Islet precursor cell (in vitro differentiated cells): ENCODE data around the gene ANKS6.

Experiments
- DNase-seq: peaks from one replicate; pipeline ENCODE4 v3.0.0-alpha.2; 2018

The ANKS6 gene

DNA sequence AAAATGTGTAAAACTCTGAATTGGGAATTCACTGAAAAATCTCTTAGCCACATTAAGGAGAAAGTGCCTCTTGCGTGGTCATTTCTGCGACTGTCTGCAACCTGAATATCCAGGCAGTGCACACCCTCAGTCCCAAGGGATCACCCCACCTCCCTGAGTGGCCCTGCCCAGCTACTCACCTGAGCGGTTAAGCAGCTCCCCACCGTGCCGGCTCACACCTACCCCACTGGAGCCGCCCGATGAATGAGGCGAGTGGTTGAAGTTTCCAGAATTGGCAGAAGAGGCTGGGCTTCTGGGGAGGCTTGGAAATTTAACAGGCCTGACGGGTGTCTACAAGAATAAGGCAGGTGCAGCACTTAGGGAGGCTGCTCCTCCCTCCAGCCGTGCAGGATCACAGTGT lies 25.6 kb downstream of the ANKS6 start:
- DNase-seq, result no peak

DNA sequence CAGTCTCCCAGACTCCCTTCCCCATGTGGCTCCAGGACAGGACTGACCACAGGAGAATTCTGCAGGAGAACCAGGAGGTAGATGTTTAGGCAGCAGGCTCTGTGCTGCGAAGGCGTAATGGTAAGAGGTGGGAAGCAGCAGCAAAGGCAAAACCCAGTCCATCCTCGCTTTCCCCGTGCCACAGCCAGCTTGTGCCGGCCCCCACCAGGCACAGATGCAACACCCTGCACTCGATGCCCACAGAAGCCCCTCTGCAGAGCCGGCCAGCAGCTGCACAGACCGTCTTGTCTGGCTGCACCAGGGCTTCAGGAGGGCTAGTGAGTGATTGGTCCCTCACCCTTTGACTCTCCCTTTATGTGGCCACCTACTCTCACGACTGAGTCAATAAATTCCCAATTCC lies 28.0 kb downstream of the ANKS6 start:
- no peak for DNase-seq

DNA sequence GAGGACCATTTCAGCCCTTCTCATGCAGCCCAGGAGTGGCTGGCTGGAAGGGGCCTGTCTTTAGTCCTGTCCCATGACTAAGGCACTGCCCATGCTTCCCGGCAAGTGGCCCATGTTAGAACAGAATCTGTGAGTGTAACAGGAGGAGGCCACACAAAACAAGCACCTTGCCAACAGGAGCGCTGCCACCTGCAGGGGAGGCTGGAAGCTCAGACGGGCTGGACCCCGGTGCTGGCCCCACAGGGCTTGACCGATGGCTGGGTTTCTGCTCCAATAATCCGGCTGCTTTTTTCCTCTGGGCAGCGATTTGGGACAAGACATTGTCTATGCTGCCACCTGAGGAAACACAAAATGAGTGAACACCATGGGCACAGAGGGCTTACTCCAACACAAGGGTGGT lies 28.4 kb downstream of the ANKS6 start:
- no peak for DNase-seq

DNA sequence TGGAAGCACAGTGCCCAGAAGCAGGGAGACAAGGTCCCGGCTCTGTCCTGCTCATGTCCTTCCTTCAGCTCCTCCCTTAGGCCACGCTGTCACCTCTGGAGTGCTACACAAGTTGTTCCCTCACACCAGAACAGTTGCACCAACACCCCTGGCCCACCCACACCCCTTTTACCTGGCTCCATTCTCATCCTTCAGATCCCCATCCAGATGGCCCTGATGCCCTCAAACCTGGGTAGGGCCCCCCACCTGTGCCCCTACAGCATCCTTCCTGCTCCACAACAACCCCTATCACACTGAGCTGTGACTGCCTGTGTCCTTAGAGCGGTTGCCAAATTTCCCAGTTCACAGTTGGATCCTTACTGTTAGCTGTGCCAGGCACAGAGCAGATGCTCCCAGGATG lies 29.2 kb downstream of the ANKS6 start:
- DNase-seq, result no peak

DNA sequence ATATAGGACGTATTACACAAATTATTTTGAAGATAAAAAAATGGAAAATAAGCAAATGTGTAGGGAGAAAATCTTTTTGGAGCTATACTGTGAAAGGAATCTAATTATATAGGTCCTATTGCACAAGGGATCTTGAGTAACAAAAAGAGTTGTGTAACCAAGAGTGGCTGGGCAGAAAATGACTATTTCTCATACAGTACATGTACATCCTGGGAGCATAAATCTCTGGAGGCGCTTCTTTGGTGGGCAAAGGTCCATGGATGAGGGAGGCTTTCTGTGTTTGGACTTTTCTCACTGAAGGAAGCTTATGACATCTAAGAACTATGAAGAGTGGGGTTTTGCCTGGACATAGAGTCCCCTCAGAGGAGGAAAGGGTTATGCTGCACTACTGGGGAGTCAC lies 29.8 kb downstream of the ANKS6 start:
- no peak for DNase-seq

DNA sequence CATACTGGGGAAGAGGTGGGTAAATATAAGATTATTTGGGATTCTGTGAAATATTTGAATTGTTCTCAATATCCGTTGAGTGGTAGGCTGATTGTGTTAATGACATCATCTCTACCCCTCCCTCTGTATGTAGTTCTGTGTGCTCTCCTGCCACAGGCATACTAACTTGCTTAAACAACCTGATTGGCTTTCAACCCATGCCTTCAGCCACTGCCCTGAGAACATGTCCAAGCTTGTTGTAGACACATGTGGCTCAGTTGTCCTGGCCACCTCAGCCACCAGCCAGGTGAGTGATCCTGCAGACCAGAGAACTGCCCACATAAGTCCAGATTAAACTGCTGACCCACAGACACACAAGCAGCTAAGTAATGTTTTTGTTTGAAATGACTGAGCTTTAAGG lies 31.1 kb downstream of the ANKS6 start:
- DNase-seq, result no peak

DNA sequence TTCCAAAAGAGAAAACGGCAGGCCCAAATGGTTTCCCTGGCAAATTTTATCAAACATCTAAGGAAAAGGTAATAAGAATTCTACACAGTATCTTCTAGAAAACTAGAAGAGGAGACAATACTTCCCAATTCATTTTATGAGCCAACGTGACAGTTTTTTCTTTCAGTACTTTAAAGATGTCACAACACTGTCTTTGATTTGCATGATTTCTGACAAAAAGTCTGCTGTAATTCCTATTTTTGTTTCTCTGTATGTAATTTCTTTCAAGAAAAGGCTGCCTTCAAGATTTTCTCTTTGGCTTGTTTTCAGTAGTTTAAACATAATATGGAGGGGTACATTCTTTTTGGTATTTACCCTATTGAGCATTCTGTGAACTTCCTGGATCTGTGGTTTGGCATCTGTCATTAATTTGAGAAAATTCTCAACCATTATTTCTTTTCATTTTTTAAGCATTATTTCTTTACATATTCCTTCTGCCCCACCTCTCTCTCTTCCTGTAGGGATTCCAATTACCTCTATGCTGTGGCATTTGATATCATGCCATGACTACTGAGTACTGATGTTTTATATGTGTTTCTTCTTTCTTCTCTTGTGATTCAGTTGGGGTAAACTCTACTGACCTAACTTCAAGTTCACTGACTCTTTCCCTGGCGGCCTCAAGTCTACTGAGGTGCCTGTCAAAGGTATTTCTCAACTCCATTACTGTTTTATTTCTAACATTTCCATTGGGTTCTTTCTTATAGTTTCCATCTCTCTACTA lies 32.2 kb downstream of the ANKS6 start:
- DNase-seq, result no peak

DNA sequence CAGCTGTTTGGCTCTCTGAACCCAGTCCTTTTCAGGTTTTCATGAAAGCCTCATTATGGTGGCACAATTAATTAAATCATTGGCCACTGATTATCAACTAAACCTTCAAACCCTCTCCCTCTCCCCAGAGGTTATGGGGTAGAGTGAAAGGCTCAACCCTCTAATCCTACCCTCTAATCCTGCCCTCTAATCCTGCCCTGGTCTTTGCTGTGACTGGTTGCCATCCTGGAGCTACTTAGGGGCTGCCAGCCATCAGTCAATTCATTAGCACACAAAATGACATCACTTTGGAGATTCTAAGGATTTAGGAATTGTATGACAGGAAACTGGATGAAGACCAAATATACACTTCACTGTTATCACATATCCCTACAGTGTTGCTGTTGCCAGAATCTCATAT lies 36.1 kb downstream of the ANKS6 start:
- no peak for DNase-seq

DNA sequence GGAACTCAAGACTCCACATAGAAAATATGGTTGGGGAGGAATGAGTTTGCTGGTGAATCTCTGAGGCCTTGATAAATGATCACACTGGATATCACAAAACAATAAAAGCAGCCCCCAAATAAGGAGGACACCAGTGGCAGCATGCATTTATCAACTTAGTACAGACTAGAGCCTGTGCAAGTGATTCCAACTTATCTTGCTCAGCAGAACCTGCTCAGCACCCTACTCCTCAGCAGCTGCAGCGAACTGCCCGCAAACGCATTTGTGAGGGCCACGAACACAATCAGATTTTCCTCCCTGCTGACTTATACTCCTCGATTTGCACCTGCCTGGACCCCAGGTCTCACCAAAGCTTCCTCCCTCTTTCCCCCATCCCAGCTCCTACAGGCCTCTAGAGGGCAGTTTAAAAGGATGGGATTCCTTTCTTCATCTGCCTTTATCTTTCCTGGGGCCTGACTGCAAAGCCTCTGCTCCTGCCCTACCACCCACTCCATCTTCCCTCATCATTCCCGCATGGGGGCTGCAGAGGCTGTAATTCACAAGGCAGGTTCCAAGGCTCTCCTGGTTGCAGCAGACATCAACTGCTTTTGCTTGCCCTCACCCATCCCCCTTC lies 41.2 kb downstream of the ANKS6 start:
- no peak for DNase-seq

DNA sequence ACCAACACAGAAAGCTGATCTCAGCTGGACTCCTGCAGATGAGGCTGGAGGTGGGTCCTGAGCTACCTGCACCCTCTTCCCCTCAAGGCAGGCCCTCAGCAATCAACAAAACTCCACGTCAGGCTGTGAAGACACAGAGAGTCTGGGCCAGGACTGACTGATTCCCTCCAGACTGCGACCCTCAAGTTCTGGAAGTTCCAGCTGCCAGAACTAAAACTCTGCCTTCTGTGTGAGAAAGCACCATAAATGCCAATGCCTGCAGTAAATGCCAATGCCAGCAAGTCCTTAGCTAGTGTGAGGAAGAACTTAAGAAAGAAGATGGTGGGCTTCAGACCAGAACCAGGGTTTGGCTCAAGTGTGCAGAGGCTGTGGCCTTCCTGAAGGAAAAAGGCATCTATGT lies 45.1 kb downstream of the ANKS6 start:
- DNase-seq, result no peak

DNA sequence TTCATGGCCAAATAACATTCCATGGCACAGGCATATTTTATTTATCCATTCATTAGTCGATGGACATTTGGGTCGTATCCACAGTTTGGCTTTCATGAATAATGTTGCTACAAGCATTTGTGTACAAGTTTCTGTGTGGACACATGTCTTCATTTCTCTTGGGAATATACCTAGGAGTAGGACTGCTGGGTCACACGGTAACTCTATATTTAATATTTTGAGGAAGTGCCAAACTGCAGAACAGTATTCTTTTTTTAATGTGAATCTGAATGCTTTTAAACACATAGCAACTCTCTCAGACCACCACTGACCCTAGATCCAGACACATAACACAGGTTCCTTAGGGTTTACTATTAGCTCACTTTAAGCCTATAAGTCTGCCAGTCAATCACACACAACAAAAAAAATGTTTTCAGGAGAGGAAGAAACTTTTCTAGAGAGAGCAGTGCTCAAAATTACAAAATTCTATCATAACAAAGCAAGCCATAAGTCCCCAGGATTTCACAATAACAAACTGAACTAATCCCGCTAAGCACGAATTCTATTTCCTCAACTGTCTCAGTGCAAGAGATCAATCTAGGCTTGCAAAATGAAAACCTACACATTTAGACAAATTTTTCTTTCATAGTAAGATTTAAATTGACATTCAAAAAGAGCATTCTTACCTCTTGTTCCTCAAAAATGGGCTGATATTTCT lies 45.8 kb downstream of the ANKS6 start:
- no peak for DNase-seq

DNA sequence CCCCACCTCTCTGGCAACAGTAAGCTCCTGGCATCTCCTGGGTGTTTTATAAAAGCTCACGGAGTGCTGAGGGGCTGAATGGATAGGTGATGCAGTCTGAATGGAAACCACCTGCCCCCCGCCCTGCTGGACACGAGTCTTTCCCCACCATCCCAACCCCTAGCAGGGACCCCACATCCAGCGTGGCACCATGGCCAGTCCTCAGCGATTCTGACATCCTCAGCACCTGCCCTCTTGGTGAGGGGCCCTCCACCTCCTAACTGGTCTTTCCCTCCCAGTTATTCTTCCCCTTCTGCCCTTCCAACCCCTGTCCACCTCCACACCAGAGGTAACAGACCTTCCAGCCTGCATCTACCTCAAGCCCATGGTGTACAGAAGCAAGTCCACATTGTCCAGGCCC lies 48.9 kb downstream of the ANKS6 start:
- no peak for DNase-seq

DNA sequence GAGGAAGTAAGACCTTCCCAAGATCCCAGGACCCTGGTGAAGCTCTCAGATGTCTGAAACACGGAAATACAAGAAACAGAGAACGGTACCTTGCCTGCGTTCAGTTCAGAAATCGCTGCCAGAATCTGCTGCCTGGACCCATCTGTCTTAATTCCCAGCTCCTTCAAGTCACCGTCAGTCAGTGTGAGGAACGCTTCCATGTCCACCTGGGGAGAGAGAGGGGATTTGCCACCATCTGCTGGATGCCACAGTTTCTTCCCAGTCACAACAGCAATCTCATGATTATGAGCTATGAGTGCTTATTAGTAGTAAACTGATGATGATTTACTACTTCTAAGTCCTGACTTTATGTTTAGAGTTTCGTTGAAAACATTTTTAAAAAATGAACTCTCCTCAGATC lies 50.9 kb downstream of the ANKS6 start:
- no peak for DNase-seq

DNA sequence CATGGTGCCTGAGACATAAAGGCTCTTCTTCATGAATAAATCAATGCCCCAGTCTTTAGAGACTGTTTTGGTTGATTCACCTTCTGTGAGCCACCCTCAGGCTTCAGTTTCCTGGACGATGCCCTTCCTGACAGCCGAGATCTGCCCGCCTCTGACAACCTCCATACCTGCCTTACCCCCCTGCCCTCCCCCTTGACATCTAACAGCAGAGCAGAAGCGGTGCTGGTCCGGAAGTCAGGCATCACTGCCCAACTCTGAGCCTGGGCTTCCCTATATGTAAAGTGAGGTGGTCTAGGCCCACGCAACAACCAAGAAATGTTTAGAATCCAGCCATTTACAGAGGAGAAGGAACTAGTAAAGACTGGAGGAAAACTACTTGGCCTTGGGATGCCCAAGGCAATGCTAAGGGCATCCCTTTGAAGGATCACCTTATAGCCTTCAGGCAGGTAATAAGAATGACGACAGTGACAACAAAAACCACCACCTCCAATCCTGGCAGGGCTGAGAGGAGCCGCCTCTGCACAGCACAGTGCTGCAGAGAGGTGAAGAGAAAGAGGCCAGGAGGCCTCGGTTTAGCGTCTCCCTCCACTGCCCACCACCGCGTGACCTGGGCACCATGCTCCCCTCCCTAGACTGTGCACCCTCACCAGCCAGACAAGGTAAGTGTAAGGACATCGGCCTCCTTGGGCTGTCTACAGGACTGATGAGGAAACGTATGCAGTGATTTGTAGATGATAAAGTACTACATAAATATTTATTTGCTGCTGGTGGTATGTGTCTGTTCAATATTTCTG lies 52.3 kb downstream of the ANKS6 start:
- DNase-seq, result no peak

DNA sequence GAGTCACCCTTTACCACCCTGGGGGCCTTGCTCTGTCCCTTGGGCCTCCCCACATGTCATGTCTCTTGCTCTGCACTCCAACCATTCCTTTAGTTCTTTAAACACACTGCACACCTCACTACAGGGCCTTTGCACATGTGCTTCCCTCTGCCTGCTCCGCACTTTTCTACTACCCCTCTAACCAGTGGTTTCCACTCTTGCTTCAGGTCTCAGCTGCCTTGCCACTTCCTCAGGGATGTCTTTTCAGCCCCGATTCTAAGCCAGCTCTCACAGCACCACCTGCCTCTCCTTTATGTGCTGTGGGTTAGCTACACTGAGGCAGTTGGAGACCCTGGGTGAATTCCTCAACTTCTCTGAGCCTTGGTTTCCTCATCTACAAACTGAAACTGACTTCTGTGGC lies 53.0 kb downstream of the ANKS6 start:
- no peak for DNase-seq

DNA sequence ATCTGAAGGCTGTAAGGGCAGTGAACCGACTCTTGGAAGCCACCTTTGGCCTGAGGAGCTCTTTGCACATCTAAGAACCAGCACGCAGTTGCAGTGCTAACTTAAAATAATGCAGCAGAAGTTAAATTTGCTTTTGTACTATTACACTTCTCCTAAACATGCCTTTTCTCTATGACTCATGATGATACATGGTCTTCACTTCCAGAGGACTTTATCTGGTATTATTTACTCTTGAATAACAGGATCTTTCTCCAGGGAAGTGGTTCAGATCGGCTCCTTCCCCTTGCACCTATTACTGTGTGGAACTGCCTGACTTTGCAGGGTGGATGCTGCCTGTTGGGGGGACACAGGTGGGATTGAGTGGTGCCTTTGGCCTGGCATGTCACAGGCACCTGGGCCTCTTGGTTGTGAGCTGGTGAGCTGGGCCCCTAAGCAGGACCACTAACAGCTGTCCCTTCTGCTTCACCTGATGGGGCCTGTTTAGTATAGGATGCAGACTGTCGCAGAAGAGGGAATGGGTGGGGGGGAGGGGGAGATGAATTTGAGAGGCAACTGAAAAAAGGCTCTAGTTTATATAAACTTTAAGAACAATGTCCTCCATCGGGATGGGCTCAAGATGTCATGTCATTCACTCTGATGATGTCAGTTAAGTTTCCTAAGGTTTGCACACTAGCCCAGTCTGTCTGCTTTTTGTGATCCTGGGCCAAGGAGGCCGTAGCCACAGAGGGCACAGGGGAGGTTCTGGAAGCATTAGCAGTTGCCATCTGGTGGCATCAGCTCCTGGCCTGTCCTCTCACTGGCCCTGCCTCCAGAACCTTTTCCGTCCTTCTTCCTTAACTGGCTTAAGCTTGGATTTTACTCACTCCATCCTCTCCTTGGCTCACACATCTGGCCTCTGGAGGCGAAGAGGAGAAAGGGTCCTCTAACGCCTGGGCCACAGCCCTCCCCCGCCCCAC lies 53.8 kb downstream of the ANKS6 start:
- DNase-seq, result no peak

DNA sequence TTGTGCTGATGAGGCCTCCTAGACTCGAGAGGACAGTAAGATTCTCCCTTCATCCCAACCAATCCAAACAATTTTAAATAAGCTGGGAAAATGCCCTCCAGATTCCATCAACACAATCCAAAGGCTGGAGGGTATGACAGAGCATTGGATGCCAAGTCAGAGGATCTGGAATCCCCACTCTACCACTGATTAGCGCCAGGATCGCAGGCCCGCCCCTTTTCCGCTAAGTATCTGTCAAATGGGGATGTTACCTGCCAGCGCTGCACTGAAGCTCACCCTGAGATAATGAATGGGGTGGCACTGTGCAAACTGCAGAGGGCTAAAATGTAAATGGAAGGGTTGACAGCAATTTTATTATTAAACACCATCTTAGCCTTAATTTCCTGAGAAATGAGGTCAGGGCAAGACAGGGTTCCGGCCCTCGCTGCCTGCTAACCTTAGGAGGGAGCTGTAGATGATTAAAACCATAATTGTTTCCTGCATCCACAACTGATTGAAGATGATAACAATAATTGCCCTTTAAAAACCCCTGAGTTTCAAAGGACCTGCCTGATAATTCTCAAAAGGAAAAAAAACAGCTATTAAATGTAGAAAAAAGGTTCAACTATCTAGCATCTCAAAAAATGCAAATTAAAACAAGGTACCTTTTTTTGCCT lies 56.0 kb downstream of the ANKS6 start:
- DNase-seq, result no peak

DNA sequence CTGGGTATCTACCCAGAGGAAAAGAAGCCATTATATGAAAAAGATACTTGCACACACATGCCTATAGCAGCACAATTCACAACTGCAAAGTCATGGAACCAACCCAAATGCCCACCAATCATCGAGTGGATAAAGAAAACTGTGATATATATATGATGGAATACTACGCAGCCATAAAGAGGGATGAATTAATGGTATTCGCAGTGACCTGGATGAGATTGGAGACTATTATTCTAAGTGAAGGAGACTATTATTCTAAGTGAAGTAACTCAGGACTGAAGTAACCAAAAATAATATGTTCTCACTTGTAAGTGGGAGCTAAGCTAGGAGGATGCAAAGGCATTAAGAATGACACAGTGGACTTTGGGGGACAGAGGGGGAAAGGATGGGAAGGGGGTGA lies 57.6 kb downstream of the ANKS6 start:
- DNase-seq, result no peak

DNA sequence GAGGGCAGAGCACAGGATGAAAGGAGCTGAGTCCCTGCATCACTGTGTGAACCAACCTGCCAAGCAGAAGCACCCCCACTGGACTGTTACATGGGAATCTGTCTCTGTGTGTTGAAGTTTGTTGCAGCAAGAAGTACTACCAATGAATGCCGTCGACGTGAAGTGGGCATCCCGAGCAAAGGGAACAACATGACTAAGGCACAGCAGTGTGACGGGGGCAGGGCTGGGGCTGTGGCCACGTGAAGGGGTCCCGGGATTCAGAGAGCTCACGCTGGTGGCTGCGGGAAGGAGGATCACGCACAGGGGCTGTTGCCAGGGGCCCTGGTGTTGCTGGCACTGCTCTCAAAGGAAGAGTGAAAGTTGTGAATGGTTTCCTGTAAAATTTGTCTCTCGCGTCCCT lies 60.1 kb downstream of the ANKS6 start:
- DNase-seq, result no peak

DNA sequence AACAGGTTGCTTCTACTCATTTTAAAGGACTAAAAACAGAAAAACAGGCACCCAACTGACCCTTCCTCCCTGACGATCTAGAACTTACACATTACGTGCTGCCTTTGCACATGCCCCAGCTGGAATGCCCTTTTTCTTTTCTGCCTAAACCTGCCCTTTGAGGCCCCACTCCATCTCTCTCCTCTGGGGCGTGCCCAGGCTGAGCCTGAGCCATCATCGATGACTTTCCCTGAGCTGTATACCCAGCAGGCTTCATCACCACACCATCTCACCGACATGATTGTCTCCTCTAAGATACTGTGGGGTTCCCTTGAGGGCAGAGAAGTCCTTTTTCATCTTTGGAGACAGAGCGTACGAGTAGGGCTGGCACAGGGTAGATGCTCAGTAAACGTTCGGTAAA lies 63.6 kb downstream of the ANKS6 start:
- no peak for DNase-seq

DNA sequence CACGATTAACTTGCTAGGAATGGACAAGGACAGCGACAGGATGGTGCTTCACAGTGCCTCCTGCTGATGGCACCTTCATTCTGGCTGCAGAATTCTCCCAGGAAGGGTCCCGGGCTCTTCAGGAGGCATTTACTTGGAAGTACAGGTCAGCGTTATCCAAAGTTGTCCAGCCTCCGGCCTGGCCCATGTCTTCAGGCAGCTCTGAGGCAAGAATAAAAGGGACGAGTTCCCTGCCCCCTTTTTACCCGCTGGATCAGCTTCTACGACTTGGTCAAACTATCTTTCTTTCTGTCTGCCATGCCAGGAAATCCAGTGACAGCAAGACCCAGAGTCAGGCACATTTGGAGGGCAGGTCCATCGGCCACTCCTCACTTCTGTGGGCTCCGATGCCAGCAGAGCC lies 64.3 kb downstream of the ANKS6 start:
- no peak for DNase-seq

DNA sequence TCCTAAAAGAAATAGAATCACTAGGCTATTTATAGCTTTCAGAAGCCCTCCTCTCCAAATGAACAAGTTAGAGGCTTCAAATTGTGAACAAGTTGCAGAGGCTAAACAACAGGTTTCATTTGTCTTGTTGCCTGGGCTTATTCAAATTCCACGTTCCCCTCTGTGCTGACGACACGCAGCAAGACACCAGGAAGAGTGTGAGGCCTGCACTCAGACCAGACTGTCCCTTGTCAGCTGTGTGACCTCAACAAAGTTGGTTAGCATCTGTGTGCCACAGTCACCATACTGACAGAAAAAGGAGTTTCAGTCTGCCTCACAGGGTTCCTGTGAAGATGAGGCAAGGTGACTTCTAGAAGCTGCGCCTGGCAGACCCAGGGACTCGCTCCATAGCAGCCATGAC lies 65.5 kb downstream of the ANKS6 start:
- DNase-seq, result no peak
